A549 (cell line): Measurements from ENCODE around the gene PIP5K1B. TPM values are rescaled to one million over a fixed set of nuclear protein-coding genes. Genes with fewer than 3 reads are reported as not detected.

Experiments used
- ATAC-seq, 2 experiments: fragments of 200-7000 bp in 1 of 2; fragments of >200 bp in 1 of 2; cut with Nextera tagmentation in 1 of 2; cut with Tn5 transposase in 1 of 2; 3 replicates each; pipeline versions ENCODE4 v1.8.0 to v1.9.1; 2018 to 2020; ENCODE audit warnings: mild to moderate bottlenecking in 1 of 2, moderate library complexity in 1 of 2
- CTCF ChIA-PET: fragments of 300-600 bp; sonication (Branson Sonifier 250); formaldehyde crosslinking; extraction: SDS; loops from one replicate; lab custom pipeline; 2021; ENCODE audit warnings: antibody characterized with exemption, inconsistent platforms; lab: Yijun Ruan, JAX
- POLR2A ChIA-PET: fragments of 350-600 bp; formaldehyde crosslinking; extraction: SDS; loops from one replicate; lab custom pipeline; 2021; ENCODE audit warnings: antibody characterized with exemption, inconsistent platforms; lab: Yijun Ruan, JAX
- DNase-seq, 2 experiments: peaks; one replicate each; pipeline versions ENCODE4 v3.0.0 to v3.0.0-alpha.2; 2011 to 2016; ENCODE audit warnings: low read depth in 1 of 2, low spot score in 1 of 2
- FAIRE-seq: peaks from 2 replicates; lab custom pipeline; 2011; peaks lifted over from hg19 to GRCh38; lab: Jason Lieb, UNC
- H3K27ac ChIP-seq, 2 experiments: fragments of >200 bp; sonication (Bioruptor Twin); formaldehyde crosslinking; 3 replicates each; pipeline ENCODE4 v1.5.1; 2016 to 2017
- H3K4me1 ChIP-seq: fragments of >200 bp; sonication (Bioruptor Twin); formaldehyde crosslinking; 3 replicates; pipeline ENCODE4 v1.6.1; 2016
- H3K4me2 ChIP-seq: fragments of >200 bp; sonication (Bioruptor Twin); formaldehyde crosslinking; 3 replicates; pipeline ENCODE4 v1.6.1; 2016
- H3K4me3 ChIP-seq: fragments of >200 bp; sonication (Bioruptor Twin); formaldehyde crosslinking; 3 replicates; pipeline ENCODE4 v1.5.1; 2016
- H3K9me3 ChIP-seq: fragments of >200 bp; sonication (Bioruptor Twin); formaldehyde crosslinking; 3 replicates; pipeline ENCODE4 v1.6.1; 2016
- CEBPB ChIP-seq, 2 experiments: fragments of >200 bp in 1 of 2; sonication (Bioruptor Twin) in 1 of 2; formaldehyde crosslinking in 1 of 2; IDR thresholded peaks; 2 replicates each; pipeline ENCODE4 v1.6.1; 2012 to 2016
- CHD2 ChIP-seq: fragments of 150-350 bp; IDR thresholded peaks from 2 replicates; pipeline ENCODE4 v1.6.1; 2014; ENCODE audit warnings: low read length; ENCODE audit not compliant: partially characterized antibody
- CHD4 ChIP-seq: fragments of 200-600 bp; sonication (generic); IDR thresholded peaks from 2 replicates; pipeline ENCODE4 v1.6.1; 2016; ENCODE audit warnings: antibody characterized with exemption, mild to moderate bottlenecking, borderline replicate concordance
- EP300 ChIP-seq, 2 experiments: fragments of >200 bp; sonication (Bioruptor Twin); formaldehyde crosslinking; IDR thresholded peaks; 2 replicates in 1 of 2; 3 replicates in 1 of 2; pipeline ENCODE4 v1.6.1; 2016 to 2017
- FOSB ChIP-seq: fragments of 250-450 bp; sonication (Bioruptor Pico); IDR thresholded peaks from 2 replicates; pipeline ENCODE4 v1.5.0; 2020; ENCODE audit warnings: mild to moderate bottlenecking, moderate library complexity
- FOSL2 ChIP-seq, 2 experiments: fragments of 450-650 bp in 1 of 2; fragments of >200 bp in 1 of 2; sonication (Bioruptor Twin) in 1 of 2; formaldehyde crosslinking; IDR thresholded peaks; 2 replicates each; pipeline versions ENCODE4 v1.5.0 to v1.6.1; 2016 to 2020; ENCODE audit warnings: mild to moderate bottlenecking in 1 of 2, moderate library complexity in 1 of 2
- GATA3 ChIP-seq: IDR thresholded peaks from 2 replicates; pipeline ENCODE4 v1.6.1; 2012; ENCODE audit warnings: borderline replicate concordance
- HDAC2 ChIP-seq: fragments of 200-600 bp; sonication (generic); IDR thresholded peaks from 2 replicates; pipeline ENCODE4 v1.6.1; 2016
- HEYL ChIP-seq: fragments of 250-450 bp; sonication (Bioruptor Pico); IDR thresholded peaks from 2 replicates; pipeline ENCODE4 v1.8.0; 2021; ENCODE audit warnings: mild to moderate bottlenecking, moderate library complexity
- HOXA7 ChIP-seq: fragments of 250-450 bp; sonication (Bioruptor Pico); IDR thresholded peaks from 2 replicates; pipeline ENCODE4 v1.5.0; 2020; ENCODE audit warnings: mild to moderate bottlenecking, moderate library complexity
- JUNB ChIP-seq: fragments of >200 bp; sonication (Bioruptor Twin); formaldehyde crosslinking; IDR thresholded peaks from 2 replicates; pipeline ENCODE4 v1.6.1; 2016
- KDM1A ChIP-seq: fragments of 200-600 bp; sonication (generic); IDR thresholded peaks from 2 replicates; pipeline ENCODE4 v1.6.1; 2016; ENCODE audit warnings: low read depth, mild to moderate bottlenecking
- MAFK ChIP-seq: fragments of 450-650 bp; IDR thresholded peaks from 2 replicates; pipeline ENCODE4 v1.6.1; 2014; ENCODE audit not compliant: partially characterized antibody
- NPAS2 ChIP-seq: fragments of 250-450 bp; sonication (Bioruptor Pico); IDR thresholded peaks from 2 replicates; pipeline ENCODE4 v1.8.0; 2022; ENCODE audit warnings: mild to moderate bottlenecking, moderate library complexity, borderline replicate concordance
- NR3C1 ChIP-seq: fragments of >200 bp; sonication (Bioruptor Twin); formaldehyde crosslinking; IDR thresholded peaks from 3 replicates; pipeline ENCODE4 v1.6.1; 2017
- POLR2AphosphoS2 ChIP-seq: conservative IDR thresholded peaks from 2 replicates; pipeline ENCODE4 v1.6.1; 2012; ENCODE audit warnings: low read length, improper control_type of control experiment, inconsistent platforms
- RARB ChIP-seq: fragments of 250-450 bp; sonication (Bioruptor Pico); IDR thresholded peaks from 2 replicates; pipeline ENCODE4 v1.8.0; 2021; ENCODE audit warnings: mild to moderate bottlenecking, moderate library complexity
- WGBS: methylation state at CpG from one replicate; pipeline ENCODE4 v1.1.6; 2017; ENCODE audit errors: missing lambda C conversion rate; 5-methylcytosine and 5-hydroxymethylcytosine counted together
- polyA plus RNA-seq, 4 experiments: library from polyadenylated mRNA; depleted of rRNA in 3 of 4; stranded (reverse); fragments of >200 nt; fragmentation: RNase III in 1 of 4; extraction: RNeasy Plus Mini Kit Qiagen cat#74134 plus additional on column Dnase treatment in 1 of 4; gene quantifications; 2 replicates in 3 of 4; 3 replicates in 1 of 4; pipeline ENCODE4 v1.2.3, GENCODE V29; 2011 to 2017
- TF ChIP-seq, protein P1 (sequence below): fragments of 150-350 bp; IDR thresholded peaks from 2 replicates; pipeline ENCODE4 v1.6.1; 2014; ENCODE audit warnings: low read depth, mild to moderate bottlenecking, low read length
- TF ChIP-seq, protein P2 (sequence below): fragments of >200 bp; sonication (Bioruptor Twin); formaldehyde crosslinking; IDR thresholded peaks from 3 replicates; pipeline ENCODE4 v1.5.1; 2016
- TF ChIP-seq, protein P3 (sequence below): IDR thresholded peaks from 2 replicates; pipeline ENCODE4 v1.6.1; 2012
- TF ChIP-seq, protein P4 (sequence below): fragments of 450-650 bp; IDR thresholded peaks from 2 replicates; pipeline ENCODE4 v1.6.1; 2014; ENCODE audit warnings: antibody characterized with exemption
- TF ChIP-seq, protein P5 (sequence below): fragments of 250-450 bp; sonication (Bioruptor Pico); IDR thresholded peaks from 2 replicates; pipeline ENCODE4 v1.5.0; 2020; ENCODE audit warnings: low read depth, mild to moderate bottlenecking, moderate library complexity

Gene PIP5K1B
- polyA plus RNA-seq, 2 of the 4 experiments (the other 2 are of a cell fraction) = not detected

DNA sequence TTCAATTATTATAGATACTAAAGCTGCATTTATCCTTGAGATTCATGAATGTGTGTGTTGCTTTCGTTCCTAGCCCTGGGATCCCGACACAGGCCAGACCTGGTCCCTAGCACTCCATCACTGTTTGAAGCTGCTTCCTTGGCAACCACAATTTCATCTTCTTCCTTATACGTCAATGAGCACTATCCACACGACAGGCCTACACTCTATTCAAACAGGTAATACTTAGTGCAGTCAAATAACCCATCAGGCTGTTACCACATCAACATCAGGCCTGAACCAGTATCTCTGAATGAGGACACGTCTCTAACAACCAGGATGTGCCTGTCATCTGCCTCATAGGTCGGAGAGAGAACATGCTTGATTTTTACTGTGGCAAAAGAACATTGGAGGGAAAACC lies 235.5 kb downstream of the PIP5K1B start:
- FAIRE-seq = no peak
- Histone ChIP-seq H3K27ac (no peak overlapping the region), H3K4me1 (no peaks in the 10 kb centered on the region), H3K4me3 (no peak overlapping the region), H3K9me3 (no peaks in the 10 kb centered on the region), H3K4me2 (no peak overlapping the region)
- no peak for DNase-seq
- ChIA-PET CTCF (interaction anchor here (0.6 to 1.7 kb wide), 2 partner anchors 9 to 1997 kb away, joined by 3 to 4 read pairs; no protein-coding TSS in a partner anchor), POLR2A (no interaction called here)
- no peak for ATAC-seq
- no peak for TF ChIP-seq GATA3
- TF ChIP-seq JUNB = no peak
- TF ChIP-seq KDM1A = no peak
- no peak for TF ChIP-seq RARB
- TF ChIP-seq NR3C1 = no peak
- TF ChIP-seq CHD4 = no peak
- TF ChIP-seq FOSB (CRISPR knock-in tag) = no peak
- no peak for TF ChIP-seq HEYL (CRISPR knock-in tag)
- no peak for TF ChIP-seq HOXA7 (CRISPR knock-in tag)
- no peak for TF ChIP-seq CHD2
- TF ChIP-seq, protein P1, sequence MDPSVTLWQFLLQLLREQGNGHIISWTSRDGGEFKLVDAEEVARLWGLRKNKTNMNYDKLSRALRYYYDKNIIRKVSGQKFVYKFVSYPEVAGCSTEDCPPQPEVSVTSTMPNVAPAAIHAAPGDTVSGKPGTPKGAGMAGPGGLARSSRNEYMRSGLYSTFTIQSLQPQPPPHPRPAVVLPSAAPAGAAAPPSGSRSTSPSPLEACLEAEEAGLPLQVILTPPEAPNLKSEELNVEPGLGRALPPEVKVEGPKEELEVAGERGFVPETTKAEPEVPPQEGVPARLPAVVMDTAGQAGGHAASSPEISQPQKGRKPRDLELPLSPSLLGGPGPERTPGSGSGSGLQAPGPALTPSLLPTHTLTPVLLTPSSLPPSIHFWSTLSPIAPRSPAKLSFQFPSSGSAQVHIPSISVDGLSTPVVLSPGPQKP = no peak
- no peak for TF ChIP-seq MAFK
- TF ChIP-seq, protein P2, sequence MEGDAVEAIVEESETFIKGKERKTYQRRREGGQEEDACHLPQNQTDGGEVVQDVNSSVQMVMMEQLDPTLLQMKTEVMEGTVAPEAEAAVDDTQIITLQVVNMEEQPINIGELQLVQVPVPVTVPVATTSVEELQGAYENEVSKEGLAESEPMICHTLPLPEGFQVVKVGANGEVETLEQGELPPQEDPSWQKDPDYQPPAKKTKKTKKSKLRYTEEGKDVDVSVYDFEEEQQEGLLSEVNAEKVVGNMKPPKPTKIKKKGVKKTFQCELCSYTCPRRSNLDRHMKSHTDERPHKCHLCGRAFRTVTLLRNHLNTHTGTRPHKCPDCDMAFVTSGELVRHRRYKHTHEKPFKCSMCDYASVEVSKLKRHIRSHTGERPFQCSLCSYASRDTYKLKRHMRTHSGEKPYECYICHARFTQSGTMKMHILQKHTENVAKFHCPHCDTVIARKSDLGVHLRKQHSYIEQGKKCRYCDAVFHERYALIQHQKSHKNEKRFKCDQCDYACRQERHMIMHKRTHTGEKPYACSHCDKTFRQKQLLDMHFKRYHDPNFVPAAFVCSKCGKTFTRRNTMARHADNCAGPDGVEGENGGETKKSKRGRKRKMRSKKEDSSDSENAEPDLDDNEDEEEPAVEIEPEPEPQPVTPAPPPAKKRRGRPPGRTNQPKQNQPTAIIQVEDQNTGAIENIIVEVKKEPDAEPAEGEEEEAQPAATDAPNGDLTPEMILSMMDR = no peak
- TF ChIP-seq CEBPB (IDR thresholded peaks at IDR 0.05) = no peak
- no peak for TF ChIP-seq POLR2AphosphoS2
- WGBS = 12% methylated on average over 6 of the region's 6 CpGs

DNA sequence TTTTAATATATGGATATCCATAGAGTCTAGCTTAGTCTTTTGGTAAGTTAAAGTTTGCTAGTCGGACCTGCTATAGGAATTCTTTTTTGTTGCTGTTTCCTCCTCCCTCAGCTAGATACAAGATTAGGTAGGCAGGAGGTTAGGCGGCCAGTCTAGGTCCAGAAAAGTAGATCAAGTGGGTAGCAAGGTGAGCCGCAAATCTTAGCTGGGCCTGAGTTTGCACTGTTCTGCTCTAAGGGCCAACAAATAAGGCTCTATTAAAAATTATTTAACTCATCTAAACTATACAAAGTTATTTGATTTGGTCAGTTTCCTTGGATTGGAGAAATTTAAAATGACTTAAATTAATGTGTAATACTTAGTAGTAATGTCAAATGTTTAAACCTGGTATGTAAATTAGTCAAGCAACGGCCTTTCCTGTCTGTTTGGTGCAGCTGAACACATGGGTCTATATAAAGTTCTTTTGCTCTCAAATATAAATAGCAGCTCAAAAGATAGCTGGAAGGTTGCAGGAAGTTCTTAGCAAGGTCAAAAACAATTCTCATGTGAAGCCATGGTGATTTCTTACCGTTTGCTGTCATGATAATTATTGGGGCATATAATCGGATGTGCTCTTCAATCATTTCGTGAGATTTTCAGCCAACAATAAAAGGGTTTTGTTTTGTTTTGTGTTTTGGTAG lies 236.9 kb downstream of the PIP5K1B start:
- ATAC-seq (no peak), FAIRE-seq (no peak)
- H3K4me2 ChIP-seq = no peak overlapping the region
- WGBS = 38% methylated on average over 7 of the region's 7 CpGs
- CTCF ChIA-PET = interaction anchor here (1.7 kb wide), 1 partner anchor 11 kb away, joined by 3 read pairs; no protein-coding TSS in a partner anchor
- no peak overlapping the region for H3K4me3 ChIP-seq
- TF ChIP-seq CHD2 = no peak
- no peak for TF ChIP-seq FOSB (CRISPR knock-in tag)
- TF ChIP-seq, protein P3, sequence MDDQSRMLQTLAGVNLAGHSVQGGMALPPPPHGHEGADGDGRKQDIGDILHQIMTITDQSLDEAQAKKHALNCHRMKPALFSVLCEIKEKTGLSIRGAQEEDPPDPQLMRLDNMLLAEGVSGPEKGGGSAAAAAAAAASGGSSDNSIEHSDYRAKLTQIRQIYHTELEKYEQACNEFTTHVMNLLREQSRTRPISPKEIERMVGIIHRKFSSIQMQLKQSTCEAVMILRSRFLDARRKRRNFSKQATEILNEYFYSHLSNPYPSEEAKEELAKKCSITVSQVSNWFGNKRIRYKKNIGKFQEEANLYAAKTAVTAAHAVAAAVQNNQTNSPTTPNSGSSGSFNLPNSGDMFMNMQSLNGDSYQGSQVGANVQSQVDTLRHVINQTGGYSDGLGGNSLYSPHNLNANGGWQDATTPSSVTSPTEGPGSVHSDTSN = no peak
- TF ChIP-seq FOSL2 (IDR thresholded peaks at IDR 0.05) = no peak
- no peak for TF ChIP-seq FOSL2 (CRISPR knock-in tag; IDR thresholded peaks at IDR 0.05)
- TF ChIP-seq CEBPB (IDR thresholded peaks at IDR 0.05) = no peak
- no peak for TF ChIP-seq HDAC2
- TF ChIP-seq KDM1A = no peak
- TF ChIP-seq, protein P2 = no peak
- TF ChIP-seq, protein P4, sequence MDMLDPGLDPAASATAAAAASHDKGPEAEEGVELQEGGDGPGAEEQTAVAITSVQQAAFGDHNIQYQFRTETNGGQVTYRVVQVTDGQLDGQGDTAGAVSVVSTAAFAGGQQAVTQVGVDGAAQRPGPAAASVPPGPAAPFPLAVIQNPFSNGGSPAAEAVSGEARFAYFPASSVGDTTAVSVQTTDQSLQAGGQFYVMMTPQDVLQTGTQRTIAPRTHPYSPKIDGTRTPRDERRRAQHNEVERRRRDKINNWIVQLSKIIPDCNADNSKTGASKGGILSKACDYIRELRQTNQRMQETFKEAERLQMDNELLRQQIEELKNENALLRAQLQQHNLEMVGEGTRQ = no peak
- TF ChIP-seq NPAS2 (CRISPR knock-in tag) = no peak
- no peak for TF ChIP-seq EP300 (IDR thresholded peaks at IDR 0.05)
- no peak for TF ChIP-seq HOXA7 (CRISPR knock-in tag)
- no peak for TF ChIP-seq NR3C1
- TF ChIP-seq, protein P5, sequence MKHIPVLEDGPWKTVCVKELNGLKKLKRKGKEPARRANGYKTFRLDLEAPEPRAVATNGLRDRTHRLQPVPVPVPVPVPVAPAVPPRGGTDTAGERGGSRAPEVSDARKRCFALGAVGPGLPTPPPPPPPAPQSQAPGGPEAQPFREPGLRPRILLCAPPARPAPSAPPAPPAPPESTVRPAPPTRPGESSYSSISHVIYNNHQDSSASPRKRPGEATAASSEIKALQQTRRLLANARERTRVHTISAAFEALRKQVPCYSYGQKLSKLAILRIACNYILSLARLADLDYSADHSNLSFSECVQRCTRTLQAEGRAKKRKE (CRISPR knock-in tag) = no peak
- TF ChIP-seq, all 56 proteins: peak for 0
- Histone ChIP-seq H3K9me3 (no peaks in the 10 kb centered on the region), H3K4me1 (no peaks in the 10 kb centered on the region), H3K27ac (no peak overlapping the region)
- POLR2A ChIA-PET = no interaction called here
- no peak for DNase-seq
